GM19452 (cell line): ENCODE measurements around the gene DCLRE1B.

Experiments
- ATAC-seq: cut with Tn5 transposase; IDR thresholded peaks from one replicate; pipeline ENCODE4 v1.9.1; 2021; ENCODE audit not compliant: unreplicated experiment

DCLRE1B gene

GRCh38 chr1:113886417-113887401 is 18.4 kb upstream of the DCLRE1B start:
- no peak for ATAC-seq

GRCh38 chr1:113887402-113888175 is 17.5 kb upstream of the DCLRE1B start, which contains the start of gene BCL2L15:
Gene BCL2L15 (minus strand): TSS chr1:113887581. CDS start chr1:113887375, 206 bp downstream.
- ATAC-seq: no peak

GRCh38 chr1:113890816-113891215 is 14.3 kb upstream of the DCLRE1B start:
- ATAC-seq: no peak

- ATAC-seq: no peak
Observed at GRCh38 chr1:113891631-113892220, 13.4 kb upstream of the DCLRE1B start.

- ATAC-seq: no peak
Observed at GRCh38 chr1:113893267-113893666, 11.9 kb upstream of the DCLRE1B start.

GRCh38 chr1:113895098-113895497 is 10.0 kb upstream of the DCLRE1B start:
- ATAC-seq: no peak

GRCh38 chr1:113895961-113896360 is 9.2 kb upstream of the DCLRE1B start:
- no peak for ATAC-seq

GRCh38 chr1:113898241-113898814 is 6.8 kb upstream of the DCLRE1B start:
- ATAC-seq: no peak

GRCh38 chr1:113899111-113899510 is 6.0 kb upstream of the DCLRE1B start:
- no peak for ATAC-seq

- no peak for ATAC-seq
Observed at GRCh38 chr1:113901191-113901590, 3.9 kb upstream of the DCLRE1B start.

GRCh38 chr1:113903501-113904292 is 1.4 kb upstream of the DCLRE1B start:
- ATAC-seq: no peak

GRCh38 chr1:113904293-113904673 is 843 bp upstream of the DCLRE1B start:
- peak; percentile 25 for ATAC-seq

GRCh38 chr1:113905435-113905861 is 322 bp downstream of the DCLRE1B start:
- peak; percentile 3 for ATAC-seq

- ATAC-seq: no peak
Observed at GRCh38 chr1:113912594-113913311, 7.6 kb downstream of the DCLRE1B start.

- ATAC-seq: no peak
Observed at GRCh38 chr1:113913312-113913668, 8.2 kb downstream of the DCLRE1B start.

- no peak for ATAC-seq
Observed at GRCh38 chr1:113913887-113914664, 8.9 kb downstream of the DCLRE1B start.

- ATAC-seq: no peak
Observed at GRCh38 chr1:113916974-113917373, 11.8 kb downstream of the DCLRE1B start.

- ATAC-seq: no peak
Observed at GRCh38 chr1:113917400-113918082, 12.4 kb downstream of the DCLRE1B start.
